Activated B cell treated with CpG ODN at 0.5 μM for 24 hours (primary cell): Measurements from ENCODE around the gene RTTN. TPM values are rescaled to one million over a fixed set of nuclear protein-coding genes. Genes with fewer than 3 reads are reported as not detected.
"Not testable (repeated sequence)": the region's sequence is repeated elsewhere in the genome, so short reads cannot be mapped to it uniquely, and the experiment has no call there.

Source experiments
- ATAC-seq: fragments of 200-7000 bp; cut with Tn5 transposase; one replicate; pipeline ENCODE4 v1.10.0; 2021; ENCODE audit warnings: low read depth, mild to moderate bottlenecking, moderate library complexity
- CTCF ChIA-PET: fragments of 350-600 bp; sonication (Branson Sonifier 250); formaldehyde crosslinking; loops from one replicate; lab custom pipeline; 2021; ENCODE audit warnings: antibody characterized with exemption; lab: Charles Lee
- POLR2A ChIA-PET: fragments of 350-600 bp; sonication (Branson Sonifier 250); formaldehyde crosslinking; loops from one replicate; lab custom pipeline; 2021; ENCODE audit warnings: antibody characterized with exemption; lab: Charles Lee
- DNase-seq: peaks from one replicate; pipeline ENCODE4 v3.0.0; 2022
- H3K27ac Mint-ChIP-seq: one replicate; pipeline ENCODE4 v1.8.0; 2020; ENCODE audit warnings: mixed read lengths
- H3K27me3 Mint-ChIP-seq: one replicate; pipeline ENCODE4 v1.8.0; 2021; ENCODE audit warnings: mixed read lengths
- H3K36me3 Mint-ChIP-seq: one replicate; pipeline ENCODE4 v1.8.0; 2021; ENCODE audit warnings: low read depth, mixed read lengths
- H3K4me1 Mint-ChIP-seq: one replicate; pipeline ENCODE4 v1.8.0; 2021; ENCODE audit warnings: mixed read lengths
- H3K4me3 Mint-ChIP-seq: one replicate; pipeline ENCODE4 v1.8.0; 2020; ENCODE audit warnings: mild to moderate bottlenecking, mixed read lengths
- H3K9me3 Mint-ChIP-seq: one replicate; pipeline ENCODE4 v1.8.0; 2020; ENCODE audit warnings: mixed read lengths
- CTCF ChIP-seq: fragments of 200-600 bp; IDR thresholded peaks from one replicate; pipeline ENCODE4 v1.8.0; 2022; ENCODE audit warnings: antibody characterized with exemption, mild to moderate bottlenecking
- intact Hi-C: fragments of 100-400 bp; cut with micrococcal nuclease; formaldehyde crosslinking; loops from one replicate; pipeline ENCODE4 v1.15.1; 2024
- total RNA-seq: library from RNA; stranded (reverse); gene quantifications from 2 replicates; pipeline ENCODE4 v1.2.3, GENCODE V29; 2022

RTTN gene
- total RNA-seq, 1 donor from 2014 or later, result 25.9 TPM

- no peaks in the 10 kb centered on the region for H3K4me1 Mint-ChIP-seq
- CTCF ChIA-PET, result no interaction called here
Measured at GRCh38 chr18:70246061-70246466, 40.6 kb upstream of the RTTN start.

GRCh38 chr18:70243131-70243929 lies 37.8 kb upstream of the RTTN start:
- Mint-ChIP-seq H3K4me1 (no peaks in the 10 kb centered on the region), H3K27ac (no peak overlapping the region), H3K4me3 (no peak overlapping the region), H3K36me3 (no peaks in the 10 kb centered on the region), H3K9me3 (no peaks in the 10 kb centered on the region), H3K27me3 (peaks cover 6% of the 10 kb centered on the region)
- DNase-seq (no peak), ATAC-seq (no peak)
- intact Hi-C loops, result no loop called here
- no peak for TF ChIP-seq CTCF
- POLR2A ChIA-PET, result no interaction called here
- CTCF ChIA-PET, result no interaction called here

More at GRCh38 chr18:70246061-70246466, 40.6 kb upstream of the RTTN start:
- Mint-ChIP-seq H3K36me3 (no peaks in the 10 kb centered on the region), H3K27ac (no peak overlapping the region), H3K9me3 (no peaks in the 10 kb centered on the region), H3K27me3 (no peaks in the 10 kb centered on the region), H3K4me3 (no peak overlapping the region)
- intact Hi-C loops, result no loop called here
- POLR2A ChIA-PET, result no interaction called here
- DNase-seq, result no peak
- no peak for ATAC-seq
- no peak for TF ChIP-seq CTCF

GRCh38 chr18:70236921-70237320 lies 31.4 kb upstream of the RTTN start:
- DNase-seq, H3K36me3 Mint-ChIP-seq, ATAC-seq, CTCF ChIA-PET, POLR2A ChIA-PET, intact Hi-C loops, H3K4me3 Mint-ChIP-seq, H3K9me3 Mint-ChIP-seq, H3K4me1 Mint-ChIP-seq, H3K27ac Mint-ChIP-seq: not testable (repeated sequence)
- H3K27me3 Mint-ChIP-seq, result peaks cover 28% of the 10 kb centered on the region

- no peak for TF ChIP-seq CTCF
- Mint-ChIP-seq H3K4me3 (no peak overlapping the region), H3K27me3 (peaks cover 34% of the 10 kb centered on the region), H3K4me1 (no peaks in the 10 kb centered on the region), H3K36me3 (no peaks in the 10 kb centered on the region), H3K9me3 (no peaks in the 10 kb centered on the region), H3K27ac (no peak overlapping the region)
- intact Hi-C loops, result no loop called here
- POLR2A ChIA-PET, result no interaction called here
- CTCF ChIA-PET, result no interaction called here
- DNase-seq (no peak), ATAC-seq (no peak)
Measured at GRCh38 chr18:70235478-70235877, 30.0 kb upstream of the RTTN start.

GRCh38 chr18:70234667-70235459 lies 29.4 kb upstream of the RTTN start:
- Mint-ChIP-seq H3K4me1 (no peaks in the 10 kb centered on the region), H3K27me3 (peaks cover 32% of the 10 kb centered on the region), H3K4me3 (no peak overlapping the region), H3K27ac (no peak overlapping the region), H3K9me3 (no peaks in the 10 kb centered on the region), H3K36me3 (no peaks in the 10 kb centered on the region)
- ChIA-PET POLR2A (no interaction called here), CTCF (no interaction called here)
- intact Hi-C loops, result no loop called here
- ATAC-seq (no peak), DNase-seq (no peak)
- TF ChIP-seq CTCF, result no peak
